GM23248 (cell line): Measurements from ENCODE around the gene CUL1.

Experiments
- EZH2 ChIP-seq: fragments of 200-600 bp; sonication (generic); IDR thresholded peaks from 2 replicates; pipeline ENCODE4 v1.6.1; 2018; ENCODE audit warnings: antibody characterized with exemption, mild to moderate bottlenecking; ENCODE audit not compliant: insufficient read depth, poor library complexity, severe bottlenecking
- EZH2phosphoT487 ChIP-seq: fragments of 200-600 bp; sonication (generic); IDR thresholded peaks from 2 replicates; pipeline ENCODE4 v1.6.1; 2018; ENCODE audit warnings: antibody characterized with exemption, moderate library complexity, mild to moderate bottlenecking, low read depth; ENCODE audit not compliant: insufficient read depth

- TF ChIP-seq EZH2 (no peak), EZH2phosphoT487 (no peak)
These were observed 105.9 kb downstream of the CUL1 start for GRCh38 chr7:148804343-148805235.
